ENCODE data around the gene MFSD12.

DNA sequence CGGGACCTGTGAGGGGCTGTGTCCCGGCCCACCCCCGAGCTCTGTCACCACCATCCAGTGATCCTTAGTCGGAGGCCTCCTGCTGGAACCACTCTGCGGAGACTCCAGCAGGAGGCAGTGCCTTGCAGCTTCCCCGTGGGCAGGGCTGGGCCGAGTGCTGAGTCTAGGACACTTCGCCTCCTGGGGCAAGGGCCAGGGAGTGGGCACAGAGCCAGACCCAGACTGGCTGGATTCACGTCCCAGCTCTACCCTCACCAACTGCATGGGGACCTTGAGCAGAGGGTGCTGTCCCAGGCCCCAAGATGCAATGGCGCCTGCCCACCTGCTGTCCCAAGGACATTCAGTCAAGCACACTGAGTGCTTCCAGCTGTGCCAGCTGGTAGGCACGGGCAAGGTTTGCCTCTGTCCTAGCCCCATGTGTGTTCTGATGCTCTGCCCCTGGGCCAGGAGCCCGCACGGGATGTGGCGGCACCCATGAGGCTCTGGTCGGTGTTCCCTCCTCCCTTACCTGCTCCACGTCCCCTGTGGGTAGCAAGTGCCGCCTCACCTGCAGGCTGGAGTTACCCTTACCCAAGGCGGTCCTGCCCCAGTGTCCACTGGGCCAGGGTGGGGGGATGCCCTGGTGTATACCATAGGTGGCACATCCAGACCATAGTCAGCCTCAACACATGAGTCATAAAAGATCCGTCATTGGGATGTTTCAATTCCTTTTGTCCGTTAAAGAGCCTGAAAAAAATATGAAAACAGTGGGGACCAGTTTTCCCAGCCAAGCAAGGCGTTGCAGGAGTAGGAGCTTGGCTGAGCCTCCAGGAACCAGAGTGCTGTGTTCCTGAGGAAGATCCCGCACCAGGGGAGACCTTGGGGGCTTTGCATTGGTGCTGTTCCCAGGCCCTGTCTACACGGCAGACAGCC, 43.9 kb downstream of the MFSD12 start:
- TF ChIP-seq, protein P1, sequence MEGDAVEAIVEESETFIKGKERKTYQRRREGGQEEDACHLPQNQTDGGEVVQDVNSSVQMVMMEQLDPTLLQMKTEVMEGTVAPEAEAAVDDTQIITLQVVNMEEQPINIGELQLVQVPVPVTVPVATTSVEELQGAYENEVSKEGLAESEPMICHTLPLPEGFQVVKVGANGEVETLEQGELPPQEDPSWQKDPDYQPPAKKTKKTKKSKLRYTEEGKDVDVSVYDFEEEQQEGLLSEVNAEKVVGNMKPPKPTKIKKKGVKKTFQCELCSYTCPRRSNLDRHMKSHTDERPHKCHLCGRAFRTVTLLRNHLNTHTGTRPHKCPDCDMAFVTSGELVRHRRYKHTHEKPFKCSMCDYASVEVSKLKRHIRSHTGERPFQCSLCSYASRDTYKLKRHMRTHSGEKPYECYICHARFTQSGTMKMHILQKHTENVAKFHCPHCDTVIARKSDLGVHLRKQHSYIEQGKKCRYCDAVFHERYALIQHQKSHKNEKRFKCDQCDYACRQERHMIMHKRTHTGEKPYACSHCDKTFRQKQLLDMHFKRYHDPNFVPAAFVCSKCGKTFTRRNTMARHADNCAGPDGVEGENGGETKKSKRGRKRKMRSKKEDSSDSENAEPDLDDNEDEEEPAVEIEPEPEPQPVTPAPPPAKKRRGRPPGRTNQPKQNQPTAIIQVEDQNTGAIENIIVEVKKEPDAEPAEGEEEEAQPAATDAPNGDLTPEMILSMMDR (IDR thresholded peaks at IDR 0.05; ENCODE audit: extremely low read depth in 1 of 2, insufficient read depth in 1 of 2, low read depth in 1 of 2, low read length in 2 of 2) = no peak
- TF ChIP-seq EZH2 (IDR thresholded peaks at IDR 0.05; ENCODE audit: borderline replicate concordance, low read depth, low read length, severe bottlenecking) (no peak), POLR2A (IDR thresholded peaks at IDR 0.05; ENCODE audit: low read depth, low read length) (no peak), POLR2AphosphoS5 (IDR thresholded peaks at IDR 0.05; ENCODE audit: insufficient read depth, low read depth, low read length) (no peak), GATA2 (IDR thresholded peaks at IDR 0.05; ENCODE audit: insufficient read depth, insufficient read length, low read depth, low read length) (no peak), JUN (IDR thresholded peaks at IDR 0.05; ENCODE audit: borderline replicate concordance, insufficient read depth, insufficient read length, low read depth) (no peak), FOS (IDR thresholded peaks at IDR 0.05; ENCODE audit: borderline replicate concordance, insufficient read depth, low read length) (no peak), MYC (IDR thresholded peaks at IDR 0.05; ENCODE audit: low read depth, low read length) (no peak)
- TF ChIP-seq, protein P2, sequence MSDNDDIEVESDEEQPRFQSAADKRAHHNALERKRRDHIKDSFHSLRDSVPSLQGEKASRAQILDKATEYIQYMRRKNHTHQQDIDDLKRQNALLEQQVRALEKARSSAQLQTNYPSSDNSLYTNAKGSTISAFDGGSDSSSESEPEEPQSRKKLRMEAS (IDR thresholded peaks at IDR 0.05; ENCODE audit: insufficient read depth, insufficient read length) = no peak

Measured in endothelial cell of umbilical vein (primary cell).